Left ventricle myocardium inferior (tissue), 1 donor: ENCODE data around the gene MGLL. TPM values are rescaled to one million over a fixed set of nuclear protein-coding genes. Genes with fewer than 3 reads are reported as not detected.

ENCODE experiments used
- DNase-seq: peaks from one replicate; pipeline ENCODE4 v3.0.0-alpha.2; 2020
- H3K27ac ChIP-seq: fragments of 200-600 bp; replicated peaks from 2 replicates; pipeline ENCODE4 v1.8.0; 2021
- H3K27me3 ChIP-seq: fragments of 200-600 bp; 2 replicates; pipeline ENCODE4 v1.8.0; 2021; ENCODE audit warnings: low read depth
- H3K36me3 ChIP-seq: fragments of 200-600 bp; 2 replicates; pipeline ENCODE4 v1.8.0; 2021
- H3K4me1 ChIP-seq: fragments of 200-600 bp; 2 replicates; pipeline ENCODE4 v1.8.0; 2021
- H3K4me3 ChIP-seq: fragments of 200-600 bp; 2 replicates; pipeline ENCODE4 v1.8.0; 2021; ENCODE audit warnings: mild to moderate bottlenecking, moderate library complexity
- H3K9me3 ChIP-seq: fragments of 200-600 bp; replicated peaks from 2 replicates; pipeline ENCODE4 v1.8.0; 2021
- intact Hi-C: fragments of 100-400 bp; cut with micrococcal nuclease; formaldehyde crosslinking; loops from one replicate; pipeline ENCODE4 v1.11.0; 2022
- total RNA-seq: library from RNA; stranded (reverse); fragmentation: NEBNext Ultra II Directional; extraction: Animal tissue kit (Norgen Biotek cat#: 25700); gene quantifications from one replicate; pipeline ENCODE4 v1.2.1, GENCODE V29; 2021
- TF ChIP-seq, protein P1 (sequence below): fragments of 200-600 bp; IDR thresholded peaks from 2 replicates; pipeline ENCODE4 v1.8.0; 2021; ENCODE audit warnings: antibody characterized with exemption, mild to moderate bottlenecking, borderline replicate concordance
- donor health status: DM: no; HTN: yes; CAD: no; lungs with severe emphysema.

MGLL gene
- total RNA-seq, 1 donor from 2014 or later: 67.0 TPM

GRCh38 chr3:127691489-127691888, 130.8 kb downstream of the MGLL start:
- Histone ChIP-seq H3K4me3 (no peak overlapping the region), H3K4me1 (peaks cover 77% of the 10 kb centered on the region), H3K9me3 (no peaks in the 10 kb centered on the region), H3K36me3 (peaks cover 26% of the 10 kb centered on the region), H3K27me3 (no peaks in the 10 kb centered on the region), H3K27ac (peak overlapping the region; percentile 96)
- no peak for DNase-seq
- intact Hi-C loops: loop anchor here (10.0 kb wide), 1 partner anchor 53 kb away; no protein-coding TSS in a partner anchor
- TF ChIP-seq, protein P1, sequence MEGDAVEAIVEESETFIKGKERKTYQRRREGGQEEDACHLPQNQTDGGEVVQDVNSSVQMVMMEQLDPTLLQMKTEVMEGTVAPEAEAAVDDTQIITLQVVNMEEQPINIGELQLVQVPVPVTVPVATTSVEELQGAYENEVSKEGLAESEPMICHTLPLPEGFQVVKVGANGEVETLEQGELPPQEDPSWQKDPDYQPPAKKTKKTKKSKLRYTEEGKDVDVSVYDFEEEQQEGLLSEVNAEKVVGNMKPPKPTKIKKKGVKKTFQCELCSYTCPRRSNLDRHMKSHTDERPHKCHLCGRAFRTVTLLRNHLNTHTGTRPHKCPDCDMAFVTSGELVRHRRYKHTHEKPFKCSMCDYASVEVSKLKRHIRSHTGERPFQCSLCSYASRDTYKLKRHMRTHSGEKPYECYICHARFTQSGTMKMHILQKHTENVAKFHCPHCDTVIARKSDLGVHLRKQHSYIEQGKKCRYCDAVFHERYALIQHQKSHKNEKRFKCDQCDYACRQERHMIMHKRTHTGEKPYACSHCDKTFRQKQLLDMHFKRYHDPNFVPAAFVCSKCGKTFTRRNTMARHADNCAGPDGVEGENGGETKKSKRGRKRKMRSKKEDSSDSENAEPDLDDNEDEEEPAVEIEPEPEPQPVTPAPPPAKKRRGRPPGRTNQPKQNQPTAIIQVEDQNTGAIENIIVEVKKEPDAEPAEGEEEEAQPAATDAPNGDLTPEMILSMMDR: no peak

DNA sequence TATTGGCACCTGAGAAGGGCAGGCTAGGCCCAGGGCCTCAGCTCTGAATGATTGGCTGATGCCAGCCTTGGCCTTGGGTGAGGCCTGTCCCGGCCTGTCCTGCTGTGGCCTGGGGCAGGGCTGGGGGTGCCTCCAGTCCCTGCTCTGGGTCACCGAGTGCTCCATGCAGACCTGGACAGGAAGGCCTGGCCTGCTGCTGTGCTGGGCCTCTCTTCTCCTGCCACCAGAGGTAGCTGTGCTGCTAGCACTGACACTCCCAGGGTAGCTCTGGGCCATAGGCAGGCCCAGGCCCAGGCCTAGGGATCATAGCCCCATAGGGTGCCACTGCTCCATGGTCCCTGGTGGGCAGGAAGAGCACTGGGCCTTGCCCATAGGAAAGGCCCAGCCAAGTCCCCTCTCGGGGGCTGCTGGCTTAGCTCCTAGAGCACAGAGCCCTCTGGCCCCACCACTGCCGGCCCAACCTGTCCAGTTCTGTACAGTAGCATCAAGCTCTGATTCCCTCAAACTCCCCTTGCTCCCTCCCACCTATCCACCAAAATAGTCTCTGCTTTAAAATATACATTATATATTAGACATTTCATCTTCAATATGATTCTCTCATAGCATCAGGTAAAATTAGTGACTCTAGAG, 131.4 kb downstream of the MGLL start:
- DNase-seq: peak; percentile 27
- H3K4me1 ChIP-seq: peaks cover 71% of the 10 kb centered on the region
- no peak overlapping the region for H3K4me3 ChIP-seq
- peaks cover 26% of the 10 kb centered on the region for H3K36me3 ChIP-seq
- H3K9me3 ChIP-seq: no peaks in the 10 kb centered on the region
- H3K27me3 ChIP-seq: no peaks in the 10 kb centered on the region
- TF ChIP-seq, protein P1: peak; percentile 66
- peak overlapping the region; percentile 96 for H3K27ac ChIP-seq
- intact Hi-C loops: loop anchor here (10.0 kb wide), 1 partner anchor 54 kb away; no protein-coding TSS in a partner anchor

GRCh38 chr3:127690106-127690505, 132.2 kb downstream of the MGLL start:
- Histone ChIP-seq H3K4me3 (no peak overlapping the region), H3K36me3 (peaks cover 26% of the 10 kb centered on the region), H3K27me3 (no peaks in the 10 kb centered on the region), H3K4me1 (peaks cover 64% of the 10 kb centered on the region), H3K9me3 (no peaks in the 10 kb centered on the region), H3K27ac (peak overlapping the region; percentile 96)
- TF ChIP-seq, protein P1: no peak
- intact Hi-C loops: loop anchor here (10.0 kb wide), 1 partner anchor 55 kb away; no protein-coding TSS in a partner anchor
- DNase-seq: peak; percentile 14

- intact Hi-C loops: no loop called here
- Histone ChIP-seq H3K36me3 (peaks cover 21% of the 10 kb centered on the region), H3K4me3 (no peak overlapping the region), H3K4me1 (peaks cover 56% of the 10 kb centered on the region), H3K9me3 (no peaks in the 10 kb centered on the region), H3K27ac (peak overlapping the region; percentile 96), H3K27me3 (no peaks in the 10 kb centered on the region)
- peak; percentile 7 for DNase-seq
- TF ChIP-seq, protein P1: no peak
These were observed 133.0 kb downstream of the MGLL start for GRCh38 chr3:127689266-127689860.

- Histone ChIP-seq H3K36me3 (peaks cover 17% of the 10 kb centered on the region), H3K27ac (peak overlapping the region; percentile 40), H3K27me3 (no peaks in the 10 kb centered on the region), H3K9me3 (no peaks in the 10 kb centered on the region), H3K4me3 (no peak overlapping the region), H3K4me1 (peaks cover 54% of the 10 kb centered on the region)
- TF ChIP-seq, protein P1: no peak
- intact Hi-C loops: no loop called here
- peak; percentile 25 for DNase-seq
These were observed 133.7 kb downstream of the MGLL start for GRCh38 chr3:127688416-127689265.
